Neural progenitor cell (in vitro differentiated cells): ENCODE data around the gene DNER.

Source experiments
- EZH2 ChIP-seq: fragments of 200-600 bp; sonication (generic); IDR thresholded peaks from 2 replicates; pipeline ENCODE4 v1.6.1; 2017; ENCODE audit warnings: antibody characterized with exemption, mild to moderate bottlenecking, moderate library complexity
- TF ChIP-seq, protein P1 (sequence below): fragments of 200-600 bp; sonication (generic); IDR thresholded peaks from 2 replicates; pipeline ENCODE4 v1.5.1; 2017; ENCODE audit warnings: antibody characterized with exemption, mild to moderate bottlenecking

DNA sequence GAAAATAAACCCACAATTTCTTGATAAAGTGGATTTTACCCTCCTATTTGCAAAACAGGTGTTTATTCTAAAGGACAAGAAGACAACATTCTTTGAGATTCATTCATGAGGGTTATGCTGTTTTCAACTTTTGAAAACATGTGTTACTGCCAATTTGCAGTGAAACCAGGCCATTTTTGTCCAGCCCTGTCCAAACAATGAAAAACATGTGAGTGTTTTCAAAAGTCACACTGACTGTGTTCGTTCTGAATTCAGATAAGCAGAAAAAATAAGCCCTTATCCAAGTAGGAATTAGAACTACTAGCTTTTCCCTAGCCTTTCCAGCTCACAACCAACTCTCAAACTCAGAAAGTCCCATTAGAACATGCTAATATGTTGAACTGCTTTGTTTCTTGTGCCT lies 295.2 kb downstream of the DNER start:
- TF ChIP-seq, protein P1, sequence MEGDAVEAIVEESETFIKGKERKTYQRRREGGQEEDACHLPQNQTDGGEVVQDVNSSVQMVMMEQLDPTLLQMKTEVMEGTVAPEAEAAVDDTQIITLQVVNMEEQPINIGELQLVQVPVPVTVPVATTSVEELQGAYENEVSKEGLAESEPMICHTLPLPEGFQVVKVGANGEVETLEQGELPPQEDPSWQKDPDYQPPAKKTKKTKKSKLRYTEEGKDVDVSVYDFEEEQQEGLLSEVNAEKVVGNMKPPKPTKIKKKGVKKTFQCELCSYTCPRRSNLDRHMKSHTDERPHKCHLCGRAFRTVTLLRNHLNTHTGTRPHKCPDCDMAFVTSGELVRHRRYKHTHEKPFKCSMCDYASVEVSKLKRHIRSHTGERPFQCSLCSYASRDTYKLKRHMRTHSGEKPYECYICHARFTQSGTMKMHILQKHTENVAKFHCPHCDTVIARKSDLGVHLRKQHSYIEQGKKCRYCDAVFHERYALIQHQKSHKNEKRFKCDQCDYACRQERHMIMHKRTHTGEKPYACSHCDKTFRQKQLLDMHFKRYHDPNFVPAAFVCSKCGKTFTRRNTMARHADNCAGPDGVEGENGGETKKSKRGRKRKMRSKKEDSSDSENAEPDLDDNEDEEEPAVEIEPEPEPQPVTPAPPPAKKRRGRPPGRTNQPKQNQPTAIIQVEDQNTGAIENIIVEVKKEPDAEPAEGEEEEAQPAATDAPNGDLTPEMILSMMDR, result no peak
- no peak for TF ChIP-seq EZH2
